ENCODE data around the gene DNMT3L. TPM values are rescaled to one million over a fixed set of nuclear protein-coding genes. Genes with fewer than 3 reads are reported as not detected.

DNMT3L gene
- total and polyA plus RNA-seq, 2 experiments from 2014 or later = 0.27 TPM; not detected in 1

- H2AFZ ChIP-seq = no peak overlapping the region
Observed at GRCh38 chr21:44293551-44294231, 32.0 kb upstream of the DNMT3L start.

More at GRCh38 chr21:44293551-44294231, 32.0 kb upstream of the DNMT3L start:
- no peaks in the 10 kb centered on the region for H3K36me3 Mint-ChIP-seq (ENCODE audit: low read depth)
- H3K4me2 ChIP-seq = no peak overlapping the region
- no peaks in the 10 kb centered on the region for H3K4me1 ChIP-seq (ENCODE audit: insufficient read depth)
- H4K20me1 ChIP-seq (replicated peaks; ENCODE audit: insufficient read depth) = no peaks in the 10 kb centered on the region
- no peak overlapping the region for H3K27ac ChIP-seq (ENCODE audit: low read depth)
- no peaks in the 10 kb centered on the region for H3K9me3 Mint-ChIP-seq
- no peaks in the 10 kb centered on the region for H3K36me3 ChIP-seq (ENCODE audit: insufficient read depth)
- no peaks in the 10 kb centered on the region for H3K79me2 ChIP-seq (replicated peaks; ENCODE audit: insufficient read depth)
- no peaks in the 10 kb centered on the region for H3F3A ChIP-seq (replicated peaks; ENCODE audit: low read depth)
- ATAC-seq = no peak
- H3K27ac Mint-ChIP-seq = no peak overlapping the region
- no peaks in the 10 kb centered on the region for H3K9me2 ChIP-seq (ENCODE audit: insufficient read depth)
- H3K27me3 Mint-ChIP-seq (ENCODE audit: insufficient read depth, low read depth, poor library complexity) = peaks cover 6% of the 10 kb centered on the region
- no peak for DNase-seq (ENCODE audit: low spot score)
- H3K27me3 ChIP-seq (ENCODE audit: insufficient read depth) = peaks cover 9% of the 10 kb centered on the region; the same call in 1 of the 2 replicates
- H3K4me3 Mint-ChIP-seq = no peak overlapping the region
- H3K4me3 ChIP-seq = no peak overlapping the region
- no peak for TF ChIP-seq EZH2phosphoT487 (IDR thresholded peaks at IDR 0.05; ENCODE audit: unreplicated experiment)
- no peak for TF ChIP-seq ZNF331 (CRISPR knock-in tag; IDR thresholded peaks at IDR 0.05; ENCODE audit: low read depth)
- TF ChIP-seq JUNB (IDR thresholded peaks at IDR 0.05; ENCODE audit: unreplicated experiment) = no peak
- no peak for TF ChIP-seq STAT1 (IDR thresholded peaks at IDR 0.05; ENCODE audit: unreplicated experiment)
- no peak for TF ChIP-seq CTCF (conservative IDR thresholded peaks at IDR 0.05; ENCODE audit: low read depth in 2 of 2)
- TF ChIP-seq POLR2AphosphoS5 (IDR thresholded peaks at IDR 0.05; ENCODE audit: low read depth) = no peak
- TF ChIP-seq EZH2 (IDR thresholded peaks at IDR 0.05; ENCODE audit: low read depth, unreplicated experiment) = no peak
- no peak for TF ChIP-seq ZNF462 (CRISPR knock-in tag; IDR thresholded peaks at IDR 0.05)
- no peak for TF ChIP-seq ZNF114 (CRISPR knock-in tag; IDR thresholded peaks at IDR 0.05)
- no peak for TF ChIP-seq NANOG (IDR thresholded peaks at IDR 0.05; ENCODE audit: borderline replicate concordance)
- no peak for TF ChIP-seq ETS1 (IDR thresholded peaks at IDR 0.05)
- TF ChIP-seq REST (IDR thresholded peaks at IDR 0.05; ENCODE audit: unreplicated experiment) = no peak
- TF ChIP-seq CREB1 (CRISPR knock-in tag; IDR thresholded peaks at IDR 0.05; ENCODE audit: low read depth) = no peak
- no peaks in the 10 kb centered on the region for H3K4me1 Mint-ChIP-seq

Measured in GM23338 (cell line).